PC-9 (cell line): ENCODE data around the gene STK32B.

Experiments used
- CTCF ChIP-seq: fragments of 200-600 bp; sonication (generic); conservative IDR thresholded peaks from 2 replicates; pipeline ENCODE4 v1.6.1; 2017; ENCODE audit warnings: mixed run types, antibody characterized with exemption, mild to moderate bottlenecking, moderate library complexity
- EZH2 ChIP-seq: fragments of 200-600 bp; sonication (generic); IDR thresholded peaks from 2 replicates; pipeline ENCODE4 v1.8.0; 2017; ENCODE audit warnings: antibody characterized with exemption, low read depth

DNA sequence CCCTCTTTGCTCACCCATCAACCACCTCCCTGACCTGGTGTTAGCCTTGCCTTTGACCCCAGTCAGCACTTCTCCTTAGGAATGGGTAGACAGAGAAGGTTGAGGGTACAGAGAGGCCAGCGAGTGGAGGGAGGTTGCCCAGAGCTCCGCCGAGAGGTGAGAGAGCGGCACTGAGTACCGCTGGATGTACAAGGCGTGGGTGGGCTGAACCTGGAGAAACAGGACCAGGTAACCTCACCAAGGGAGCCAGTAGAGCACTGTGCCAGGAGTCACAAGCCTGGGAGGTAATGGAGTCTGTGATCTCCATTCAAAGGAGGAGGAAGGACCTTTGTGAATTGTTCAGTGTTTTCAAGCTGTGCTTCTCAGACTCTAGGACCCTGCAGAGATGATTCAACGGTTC lies 400.9 kb downstream of the STK32B start:
- TF ChIP-seq CTCF = no peak
- TF ChIP-seq EZH2 = no peak
